Measurements from ENCODE around the gene LRRC8C. TPM values are rescaled to one million over a fixed set of nuclear protein-coding genes. Genes with fewer than 3 reads are reported as not detected.

LRRC8C gene
- total and polyA plus RNA-seq, 2 of the 8 experiments (the other 6 are each of a cell fraction or from before 2014, with no cell fraction given) = 1.1 to 2.1 TPM

- Histone ChIP-seq H4K91ac (replicated peaks; ENCODE audit: insufficient read length, low read length) (no peak overlapping the region), H3K4ac (replicated peaks; ENCODE audit: insufficient read length, low read depth, low read length) (no peak overlapping the region), H3K36me3 (ENCODE audit: control insufficient read depth in 2 of 4, insufficient read depth in 4 of 4, low read length in 3 of 4) (peaks cover 0 to 9% (median 0%) of the 10 kb centered on the region in 4 experiments; a peak in 2 of 8 replicates), H3K4me3 (ENCODE audit: extremely low read depth in 1 of 4, insufficient read depth in 2 of 4, low read depth in 3 of 4, low read length in 4 of 4) (no peak overlapping the region), H3K27ac (ENCODE audit: low read depth, low read length) (no peak overlapping the region), H3K79me2 (ENCODE audit: control insufficient read depth in 1 of 2, insufficient read depth in 2 of 2, low read length in 2 of 2) (no peaks in the 10 kb centered on the region), H3K18ac (ENCODE audit: extremely low read depth, low read length) (no peak overlapping the region), H3K14ac (ENCODE audit: insufficient read length) (no peak overlapping the region), H2BK12ac (ENCODE audit: low read depth, low read length) (no peak overlapping the region), H2BK5ac (ENCODE audit: low read depth, low read length) (no peak overlapping the region), H3K9ac (replicated peaks in 1 of 4; ENCODE audit: extremely low read depth in 1 of 4, low read depth in 3 of 4, low read length in 3 of 4) (no peak overlapping the region), H3K23ac (ENCODE audit: insufficient read length) (no peak overlapping the region), H2AFZ (ENCODE audit: low read length) (no peak overlapping the region), H3K4me2 (ENCODE audit: insufficient read depth in 1 of 2, low read depth in 2 of 2, low read length in 2 of 2) (no peak overlapping the region), H3K4me1 (replicated peaks in 1 of 4; ENCODE audit: control insufficient read depth in 3 of 4, insufficient read depth in 4 of 4, low read length in 3 of 4) (no peaks in the 10 kb centered on the region), H3K79me1 (ENCODE audit: low read depth, low read length) (no peaks in the 10 kb centered on the region; the same call in 1 of the 2 replicates), H4K20me1 (replicated peaks in 1 of 2; ENCODE audit: control insufficient read depth in 1 of 2, insufficient read depth in 2 of 2, low read length in 2 of 2) (no peaks in the 10 kb centered on the region), H2BK15ac (ENCODE audit: low read length) (no peak overlapping the region), H4K8ac (ENCODE audit: extremely low read depth, insufficient read depth, low read length) (no peak overlapping the region), H4K5ac (ENCODE audit: insufficient read length, low read depth, low read length) (no peak overlapping the region), H3K23me2 (ENCODE audit: low read depth, low read length) (no peaks in the 10 kb centered on the region), H3K27me3 (replicated peaks in 1 of 4; ENCODE audit: control insufficient read depth in 3 of 4, extremely low read depth in 1 of 4, insufficient read depth in 3 of 4, low read length in 3 of 4) (no peaks in the 10 kb centered on the region; a peak in 1 of 7 replicates), H2AK5ac (ENCODE audit: low read depth, low read length) (no peak overlapping the region), H2BK20ac (ENCODE audit: low read length) (no peak overlapping the region), H2BK120ac (replicated peaks; ENCODE audit: low read depth, low read length) (no peak overlapping the region), H3K9me3 (ENCODE audit: insufficient read depth in 2 of 2, low read depth in 1 of 2, low read length in 1 of 2) (peaks cover 5 to 10% of the 10 kb centered on the region in 2 experiments; a peak in 2 of 4 replicates), H3K56ac (replicated peaks; ENCODE audit: insufficient read length, low read depth, low read length) (no peak overlapping the region)
- ChIA-PET POLR2A (ENCODE audit: partially characterized antibody) (interaction anchor here (1.2 kb wide), 1 partner anchor 17 kb away, joined by 3 read pairs; no protein-coding TSS in a partner anchor), CTCF (ENCODE audit: partially characterized antibody) (interaction anchor here (0.6 to 4.3 kb wide), 22 partner anchors 11 to 642 kb away, joined by 3 to 22 read pairs (median 4); partner anchors contain the start of gene LRRC8C)
- 84% methylated on average over 3 of the region's 3 CpGs; no CpG with 5 or more reads in 1 of the 2 experiments for WGBS, 2 experiments (ENCODE audit: extremely low coverage in 1 of 2, insufficient coverage in 1 of 2, insufficient read length in 1 of 2, insufficient replicate concordance in 2 of 2, low coverage in 1 of 2, low lambda C conversion rate in 2 of 2, missing lambda C conversion rate in 1 of 2)
- no peak for FAIRE-seq
- TF ChIP-seq GTF2F1 (IDR thresholded peaks at IDR 0.05; ENCODE audit: borderline replicate concordance, low read depth, low read length) (no peak), RFX5 (IDR thresholded peaks at IDR 0.05; ENCODE audit: borderline replicate concordance, low read depth, low read length) (no peak), CTCF (IDR thresholded peaks at IDR 0.05; ENCODE audit: control extremely low read depth in 1 of 3, insufficient read depth in 1 of 3, low read depth in 1 of 3, low read length in 3 of 3) (peak; percentile 33 to 63 (median 61); a peak in 3 of 4 replicates), GABPA (IDR thresholded peaks at IDR 0.05; ENCODE audit: borderline replicate concordance, insufficient read depth, low read length) (no peak), RAD21 (IDR thresholded peaks at IDR 0.05 in 1 of 2, conservative IDR thresholded peaks at IDR 0.05 in 1 of 2; ENCODE audit: low read depth in 2 of 2, low read length in 2 of 2) (peak; percentile 7 to 26; a peak in 1 of 4 replicates), YY1 (IDR thresholded peaks at IDR 0.05; ENCODE audit: low read depth, low read length) (no peak)
- DNase-seq (ENCODE audit: low read depth in 1 of 2, low spot score in 2 of 2) = no peak
Measured at GRCh38 chr1:89615676-89616598, 17.0 kb upstream of the LRRC8C start.

Measured in H1 (cell line).